Activated CD4-positive, CD25-positive, alpha-beta regulatory T cell (primary cell): ENCODE data around the gene CNPPD1.

Experiments used
- DNase-seq, 4 experiments: peaks; one replicate each; lab custom pipeline; 2025; lab: John Stamatoyannopoulos, UW

The CNPPD1 gene

DNA sequence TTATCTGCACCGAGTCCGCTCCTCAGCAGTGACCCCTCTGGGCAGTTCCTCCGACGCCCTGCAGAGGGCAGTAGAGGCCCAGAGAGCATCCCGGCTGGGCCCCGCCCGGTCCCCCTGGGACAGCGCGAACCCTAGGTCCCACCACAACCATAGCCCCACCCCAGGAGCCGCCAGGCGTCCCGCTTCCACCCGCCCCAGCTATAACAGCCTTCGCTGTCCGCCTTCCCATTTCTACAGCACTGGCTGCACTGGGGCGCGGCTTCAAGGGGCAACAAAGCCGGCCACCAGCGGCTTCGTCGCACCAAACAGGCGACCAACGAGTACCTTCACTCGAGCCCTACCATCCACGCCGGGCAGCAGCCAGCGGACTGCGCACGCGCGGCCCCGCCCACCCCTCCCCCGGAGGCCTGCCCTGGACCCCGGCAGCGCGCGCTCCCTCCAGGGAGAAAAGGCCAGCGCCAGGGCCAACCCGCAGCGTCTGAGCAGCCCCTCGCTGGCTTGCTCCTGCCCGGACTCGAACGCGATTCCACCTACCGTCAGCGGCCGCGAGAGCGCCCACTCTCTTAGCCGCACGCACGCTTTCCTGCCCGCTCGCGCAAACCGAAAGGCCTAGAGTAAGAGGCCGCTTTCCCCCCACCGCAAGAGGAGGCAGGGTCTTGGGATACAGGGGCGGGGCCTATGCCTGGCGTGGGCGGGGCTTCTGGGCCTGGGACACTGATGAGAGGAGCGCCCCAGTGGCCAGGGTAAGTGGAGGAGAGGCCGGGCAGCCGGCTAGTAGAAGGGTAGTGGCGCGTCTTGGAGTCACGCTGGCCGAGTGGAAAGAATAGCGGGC, 16.3 kb downstream of the CNPPD1 start, which contains the start of gene NHEJ1:
TSS of gene NHEJ1 (minus strand) at position 630 of the 832 bp plus-strand sequence. CDS start 2,453 bp downstream, outside the sequence.
- peak; percentile 82 to 88 (median 86) for DNase-seq

GRCh38 chr2:219159771-219160185, 16.9 kb downstream of the CNPPD1 start:
- DNase-seq: no peak

GRCh38 chr2:219158586-219158985, 18.1 kb downstream of the CNPPD1 start:
- DNase-seq: no peak

DNA sequence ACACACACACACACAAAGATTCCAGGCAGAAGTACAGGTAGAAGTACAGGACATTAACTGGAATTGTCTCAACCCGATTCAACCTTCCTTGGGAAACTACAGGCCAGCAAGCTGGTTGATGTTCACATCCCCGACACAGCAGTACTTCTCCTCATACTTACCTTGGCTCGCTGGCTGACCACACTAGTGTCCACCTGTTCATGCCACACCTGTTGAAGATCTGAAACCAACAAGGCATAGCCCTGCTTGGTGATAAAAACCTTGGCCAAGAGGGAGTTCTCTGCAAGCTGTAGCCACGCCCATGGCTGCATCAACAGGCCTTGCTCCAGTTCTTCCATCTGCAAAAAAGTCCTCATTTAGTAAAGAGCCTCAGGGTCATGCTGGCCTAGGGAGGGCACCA, 18.7 kb downstream of the CNPPD1 start:
- DNase-seq: no peak

GRCh38 chr2:219157396-219157795, 19.3 kb downstream of the CNPPD1 start:
- DNase-seq: no peak

DNA sequence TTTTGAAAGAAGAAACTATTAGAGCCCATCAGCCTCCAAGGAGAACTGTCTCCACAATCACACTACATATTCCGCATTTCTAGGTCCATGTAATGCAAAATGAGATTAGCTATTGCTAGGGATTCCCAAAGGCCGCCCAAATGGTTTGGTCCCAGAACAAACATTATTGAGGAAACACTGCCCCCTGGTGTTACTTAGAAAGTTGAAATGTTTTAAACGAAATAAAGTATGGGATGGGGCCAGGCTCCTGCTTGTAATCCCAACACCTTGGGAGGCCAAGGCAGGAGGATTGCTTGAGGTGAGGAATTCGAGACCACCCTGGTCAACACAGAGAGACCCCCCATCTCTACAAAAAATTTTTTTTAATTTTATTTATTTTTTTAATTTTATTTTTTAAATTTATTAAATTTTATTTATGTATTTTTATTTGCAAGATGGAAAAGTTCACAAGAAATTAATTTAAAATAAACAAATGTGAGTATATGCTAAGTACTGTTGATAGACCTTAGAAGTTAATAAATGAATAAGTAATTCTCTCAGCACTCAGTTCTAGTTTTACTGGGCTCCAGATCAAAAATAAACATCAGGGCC, 21.6 kb downstream of the CNPPD1 start:
- DNase-seq: no peak

GRCh38 chr2:219149667-219150066, 27.1 kb downstream of the CNPPD1 start:
- no peak for DNase-seq

DNA sequence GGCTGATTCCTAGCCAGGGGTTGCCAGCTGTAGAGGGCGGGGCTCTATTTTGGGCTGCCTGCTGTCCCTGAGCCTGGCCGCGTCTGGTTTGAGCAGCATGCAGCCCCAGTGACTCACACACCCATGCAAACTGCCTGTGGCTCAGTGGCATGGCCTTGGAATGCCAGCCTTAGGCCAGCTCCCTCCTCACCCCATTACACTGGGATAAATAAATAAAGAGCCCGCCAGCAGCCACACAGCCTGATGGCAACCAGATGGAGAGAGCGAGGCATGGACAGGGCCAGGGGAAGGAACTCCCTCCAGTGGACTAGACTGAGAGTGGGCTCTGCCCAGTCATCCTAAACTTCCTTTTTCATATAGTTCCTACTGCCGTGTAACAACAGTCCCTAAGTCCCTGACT, 34.4 kb downstream of the CNPPD1 start:
- no peak for DNase-seq

- no peak for DNase-seq
These were observed 36.0 kb downstream of the CNPPD1 start for GRCh38 chr2:219140722-219141121.

GRCh38 chr2:219133976-219134375, 42.7 kb downstream of the CNPPD1 start:
- no peak for DNase-seq

- no peak for DNase-seq
These were observed 45.0 kb downstream of the CNPPD1 start for GRCh38 chr2:219131744-219132143.

- DNase-seq: no peak
These were observed 45.4 kb downstream of the CNPPD1 start for GRCh38 chr2:219131327-219131726.

DNA sequence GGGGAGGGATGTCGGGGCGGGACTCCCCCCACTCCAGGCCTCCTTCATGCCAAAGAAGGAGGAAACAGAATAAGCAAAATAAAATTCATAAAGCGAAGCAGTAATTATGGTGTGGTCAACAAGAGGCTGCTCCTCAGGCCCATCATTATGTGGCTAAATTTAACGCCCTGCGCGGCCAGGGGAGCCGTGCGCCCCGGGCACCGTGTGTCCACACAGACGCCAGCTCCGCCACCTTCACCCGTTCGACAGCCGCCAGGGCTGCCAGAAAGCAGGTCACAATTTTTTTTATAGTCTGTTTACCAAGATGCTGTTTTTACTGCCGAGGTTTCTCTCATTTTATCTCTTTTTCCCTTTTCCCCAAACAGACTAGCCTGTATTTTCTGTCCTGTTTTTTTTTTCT, 47.1 kb downstream of the CNPPD1 start:
- DNase-seq: no peak

- no peak for DNase-seq
These were observed 48.3 kb downstream of the CNPPD1 start for GRCh38 chr2:219128396-219128795.

GRCh38 chr2:219127037-219127635, 49.6 kb downstream of the CNPPD1 start:
- no peak for DNase-seq

- DNase-seq: no peak
These were observed 50.2 kb downstream of the CNPPD1 start for GRCh38 chr2:219126555-219126954.

- DNase-seq: no peak
These were observed 50.8 kb downstream of the CNPPD1 start for GRCh38 chr2:219125886-219126270.

GRCh38 chr2:219125225-219125885, 51.4 kb downstream of the CNPPD1 start:
- no peak for DNase-seq

DNA sequence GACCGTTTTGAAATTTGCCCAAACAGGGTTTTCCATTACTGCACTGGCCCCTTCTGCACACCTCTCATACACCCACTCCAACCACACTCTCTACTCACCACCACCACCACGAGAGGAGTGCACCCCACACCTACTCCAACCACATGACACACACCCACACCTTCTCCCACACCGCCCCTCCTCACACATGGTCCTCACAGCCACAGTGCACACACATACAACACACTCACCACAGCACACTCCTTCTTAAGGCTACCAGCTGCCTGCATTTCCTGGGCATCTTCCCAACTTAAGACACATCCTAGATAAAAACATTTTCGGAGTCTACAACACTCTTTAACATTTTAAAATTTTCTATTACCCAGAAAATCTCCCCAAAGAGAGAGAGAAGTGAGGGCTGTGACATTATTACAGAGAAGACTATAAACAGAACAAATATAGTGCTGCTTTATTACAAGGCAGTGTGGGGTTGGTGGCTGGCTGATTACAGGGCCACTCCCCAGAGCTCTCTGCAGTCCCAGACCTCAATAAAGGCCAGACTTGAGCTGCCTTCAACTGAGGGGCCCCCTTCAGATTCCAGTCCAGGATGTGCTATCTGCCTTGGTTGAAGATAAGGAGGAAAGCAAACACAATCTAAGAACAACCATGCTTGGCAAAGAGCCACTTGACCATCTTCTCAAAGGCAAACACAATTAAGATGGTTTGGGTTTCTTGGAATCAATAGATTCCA, 52.2 kb downstream of the CNPPD1 start:
- DNase-seq: no peak

DNA sequence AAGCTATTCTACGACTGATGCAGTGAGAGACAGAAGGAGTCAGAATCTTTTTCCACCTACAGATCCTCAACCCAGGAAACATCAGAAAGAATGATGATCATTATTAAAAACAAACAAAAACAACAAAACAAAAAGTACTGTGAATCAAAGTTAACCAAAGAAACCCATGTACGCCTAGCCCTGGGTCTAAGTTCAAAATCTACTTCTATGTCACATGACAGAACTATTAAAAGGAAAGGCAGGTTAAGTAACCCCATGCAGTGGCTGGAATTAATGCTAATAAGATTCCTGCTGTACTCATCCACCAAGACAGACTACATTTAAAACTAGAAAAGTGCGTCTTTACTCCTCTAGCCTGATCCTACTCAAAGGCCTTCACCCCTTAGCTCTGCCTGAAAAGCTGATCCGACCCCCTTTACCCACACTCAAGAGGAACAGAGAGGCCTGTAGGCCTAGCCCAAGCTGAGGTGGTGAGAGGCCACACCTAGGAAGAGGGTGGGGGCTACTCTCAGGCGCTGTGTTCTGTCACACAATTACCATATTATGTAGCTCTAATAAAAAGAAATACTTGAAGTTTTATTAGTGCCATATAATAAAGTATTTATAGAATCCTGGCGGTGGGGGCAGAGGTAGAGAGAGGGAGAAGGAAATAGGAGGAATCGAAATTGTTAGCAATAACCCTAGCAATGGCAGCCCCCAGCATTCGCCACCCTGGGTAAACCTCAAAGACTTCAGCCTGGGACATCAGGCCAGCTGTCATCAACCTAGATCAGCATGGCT, 53.2 kb downstream of the CNPPD1 start:
- DNase-seq: no peak
